HG03060 (cell line): ENCODE data around the gene FDXACB1.

Source experiments
- ATAC-seq: cut with Tn5 transposase; IDR thresholded peaks from one replicate; pipeline ENCODE4 v1.9.1; 2021; ENCODE audit warnings: low read depth, moderate number of reproducible peaks; ENCODE audit not compliant: unreplicated experiment

Gene FDXACB1

GRCh38 chr11:111845276-111846028 is 33.5 kb downstream of the FDXACB1 start:
- no peak for ATAC-seq

- ATAC-seq = no peak
Observed at GRCh38 chr11:111843661-111844060, 35.3 kb downstream of the FDXACB1 start.

DNA sequence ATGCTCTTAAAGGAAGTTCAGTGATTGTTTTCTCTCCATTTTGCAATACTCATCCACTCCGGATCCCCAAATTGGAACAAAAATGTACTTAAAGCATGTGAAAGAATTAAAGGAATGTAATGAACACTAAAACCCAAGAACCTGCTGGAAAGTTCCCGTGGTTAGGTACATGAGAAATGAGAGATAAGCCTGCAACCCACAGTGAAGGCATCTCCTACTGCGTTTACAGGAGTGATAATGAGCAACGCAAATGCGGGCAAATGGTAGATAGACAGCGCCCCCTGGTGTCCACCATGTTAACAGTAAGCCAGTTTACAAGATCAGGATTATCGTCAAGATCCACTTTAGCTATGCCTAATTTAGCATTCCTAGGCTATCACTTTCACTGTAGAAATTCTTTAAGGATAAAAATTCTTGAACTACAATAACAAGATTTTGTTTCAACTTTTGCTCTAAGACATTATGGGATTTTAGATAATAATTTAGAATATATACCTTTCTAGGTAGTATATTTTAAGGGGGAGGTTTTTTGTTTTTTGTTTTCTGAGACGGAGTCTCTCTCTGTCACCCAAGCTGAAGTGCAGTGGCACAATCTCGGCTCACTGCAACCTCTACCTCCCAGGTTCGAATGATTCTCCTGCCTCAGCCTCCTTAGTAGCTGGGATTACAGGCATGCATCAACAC is 37.5 kb downstream of the FDXACB1 start:
- peak; percentile 40 for ATAC-seq

- ATAC-seq = no peak
Observed at GRCh38 chr11:111840143-111840542, 38.8 kb downstream of the FDXACB1 start.

DNA sequence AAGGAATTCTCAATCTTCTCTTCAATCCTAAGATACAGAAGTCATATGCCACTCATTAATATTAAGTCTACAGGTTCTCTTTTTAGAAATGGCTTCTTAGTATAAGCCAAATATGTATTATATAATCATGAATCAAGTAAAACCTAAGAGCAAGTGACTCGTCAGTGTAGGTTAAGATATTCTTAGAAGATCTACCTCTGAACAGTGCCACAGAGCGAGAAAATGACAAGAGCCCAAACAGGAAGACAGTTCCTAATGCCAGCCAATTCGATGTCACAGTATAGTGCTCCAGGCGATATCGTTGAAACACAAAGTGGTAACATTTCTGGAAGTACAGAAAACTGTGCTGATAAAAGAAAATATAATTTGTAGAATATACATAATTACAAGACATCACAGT is 40.9 kb downstream of the FDXACB1 start:
- no peak for ATAC-seq

DNA sequence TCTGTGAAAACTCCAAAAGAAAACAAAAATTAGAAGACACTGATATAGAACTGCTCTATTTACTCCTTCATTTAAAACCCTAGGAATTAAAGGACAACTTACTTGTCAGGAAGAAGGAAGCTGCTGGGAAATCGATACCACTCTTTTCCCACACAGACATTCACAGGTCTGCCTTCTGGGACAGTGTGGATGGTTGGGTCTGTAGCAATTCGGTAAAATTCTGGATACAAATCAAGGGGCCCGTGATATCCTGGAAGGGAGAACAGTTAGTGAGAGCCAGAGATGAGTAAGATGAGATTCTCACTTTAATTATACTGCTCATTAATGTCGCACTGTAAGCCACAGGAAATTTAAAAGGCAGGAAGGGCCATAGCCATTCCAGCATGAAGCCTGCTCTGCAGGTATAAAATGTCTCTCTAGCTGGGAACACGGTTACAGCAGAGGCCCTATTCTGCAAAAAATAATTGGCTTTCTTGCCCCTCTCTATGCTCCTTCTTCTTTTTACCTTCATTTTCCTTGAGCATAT is 41.5 kb downstream of the FDXACB1 start:
- ATAC-seq = no peak

DNA sequence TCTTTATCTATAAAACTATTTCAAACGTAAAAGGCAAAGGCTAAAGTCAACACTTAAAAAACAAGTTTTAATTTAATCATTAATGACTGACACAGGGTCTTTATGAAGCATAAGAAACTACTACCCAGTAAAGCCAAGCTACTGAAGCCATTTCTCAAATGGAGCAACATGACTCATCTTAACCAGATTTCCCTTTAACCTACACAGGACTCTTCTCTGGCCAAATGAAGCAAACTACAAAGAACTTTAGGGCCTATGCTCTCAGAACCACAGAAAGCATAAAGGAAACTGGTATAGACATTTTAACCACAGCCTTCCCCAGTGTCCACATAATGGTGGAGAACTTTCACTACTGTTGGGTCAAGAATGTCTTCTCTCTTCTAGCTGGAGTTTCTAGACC is 42.2 kb downstream of the FDXACB1 start:
- peak; percentile 59 for ATAC-seq

GRCh38 chr11:111836162-111836561 is 42.8 kb downstream of the FDXACB1 start:
- no peak for ATAC-seq

- ATAC-seq = no peak
Observed at GRCh38 chr11:111835665-111836064, 43.3 kb downstream of the FDXACB1 start.

DNA sequence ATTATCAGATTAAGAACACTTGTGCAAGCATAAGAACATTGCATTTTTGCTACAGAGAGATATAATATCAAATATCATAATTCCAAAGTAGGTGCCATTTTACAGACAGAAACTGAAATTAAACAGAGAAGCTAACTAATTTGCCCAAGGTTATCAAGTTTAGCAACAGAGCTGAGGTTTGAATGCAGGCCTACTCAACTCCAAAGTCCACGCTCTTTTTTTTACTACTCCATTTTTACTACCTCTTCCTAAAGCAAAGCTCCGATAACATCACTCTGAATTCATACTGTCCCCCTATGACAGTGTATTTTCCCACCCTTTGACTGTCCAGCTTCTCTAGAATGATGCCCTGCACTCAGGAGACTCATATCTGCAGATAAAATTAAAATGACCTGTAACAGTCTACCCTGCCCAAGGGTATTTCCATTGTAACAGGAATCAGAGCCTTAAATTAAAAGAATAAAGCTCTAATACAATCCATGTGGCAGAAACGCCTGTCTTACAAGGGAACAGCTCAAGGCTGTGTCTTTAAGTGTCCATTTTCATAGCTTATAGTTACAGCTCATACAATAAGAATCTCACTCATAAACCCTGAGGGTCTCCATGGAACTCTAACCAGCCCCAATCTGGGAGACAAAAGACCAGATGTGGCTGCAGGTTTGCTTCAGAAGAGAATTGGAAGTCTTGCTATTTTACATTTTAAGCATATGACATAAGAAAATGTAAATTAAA is 44.4 kb downstream of the FDXACB1 start:
- ATAC-seq = no peak

DNA sequence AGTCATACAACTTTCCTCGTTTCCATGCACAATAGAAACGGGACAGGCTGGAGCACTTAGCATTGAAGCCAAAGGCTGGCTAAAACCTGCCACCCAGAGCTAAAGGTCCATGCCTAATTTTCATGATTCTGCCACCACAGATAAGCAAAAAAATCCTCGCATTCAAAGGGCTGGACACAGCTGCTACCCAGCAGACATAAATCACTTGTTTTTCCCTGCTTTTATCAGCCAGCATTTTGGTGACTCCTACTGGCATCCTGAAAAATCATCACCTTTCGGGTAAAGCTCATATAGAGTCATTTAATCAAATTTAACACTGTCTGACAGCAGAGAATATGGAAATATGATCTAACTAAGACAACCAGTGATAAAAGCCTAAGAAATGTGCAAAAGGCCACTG is 45.4 kb downstream of the FDXACB1 start:
- ATAC-seq = no peak

DNA sequence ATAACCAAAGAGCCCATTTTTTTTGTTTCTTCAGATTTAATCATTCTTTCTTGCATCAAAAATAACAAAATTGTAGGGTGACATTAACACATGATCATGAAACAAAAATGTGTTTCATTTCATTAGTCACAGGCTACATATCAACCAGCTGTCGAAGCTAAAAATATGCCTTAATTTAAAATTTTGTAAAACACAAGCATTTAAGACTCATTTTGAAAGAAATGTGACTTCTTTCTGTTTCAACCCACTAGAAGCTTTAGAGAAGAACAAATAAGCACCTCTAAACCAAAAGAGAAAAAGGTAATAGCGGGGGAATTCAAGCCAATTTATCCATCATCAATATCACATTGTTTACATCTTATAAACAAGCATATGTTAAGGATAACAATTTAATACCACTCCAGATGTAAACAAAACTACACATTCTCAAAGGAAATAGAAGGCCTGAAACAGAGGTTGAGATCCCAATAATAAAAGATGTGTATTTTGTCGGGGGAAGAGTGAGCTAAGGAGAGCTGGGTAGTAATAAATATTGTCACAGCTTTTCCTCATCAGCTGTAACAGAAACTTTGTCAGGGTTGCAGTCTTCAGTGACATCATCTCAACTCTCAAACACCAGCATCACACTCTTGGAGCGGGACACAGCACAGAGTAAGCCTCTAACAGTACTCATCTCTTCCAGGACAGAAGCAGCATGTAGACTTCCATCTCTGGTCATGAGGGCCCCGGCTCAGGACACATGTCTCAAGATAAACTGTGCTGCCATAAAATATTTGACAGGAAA is 49.6 kb downstream of the FDXACB1 start:
- ATAC-seq = peak; percentile 77

DNA sequence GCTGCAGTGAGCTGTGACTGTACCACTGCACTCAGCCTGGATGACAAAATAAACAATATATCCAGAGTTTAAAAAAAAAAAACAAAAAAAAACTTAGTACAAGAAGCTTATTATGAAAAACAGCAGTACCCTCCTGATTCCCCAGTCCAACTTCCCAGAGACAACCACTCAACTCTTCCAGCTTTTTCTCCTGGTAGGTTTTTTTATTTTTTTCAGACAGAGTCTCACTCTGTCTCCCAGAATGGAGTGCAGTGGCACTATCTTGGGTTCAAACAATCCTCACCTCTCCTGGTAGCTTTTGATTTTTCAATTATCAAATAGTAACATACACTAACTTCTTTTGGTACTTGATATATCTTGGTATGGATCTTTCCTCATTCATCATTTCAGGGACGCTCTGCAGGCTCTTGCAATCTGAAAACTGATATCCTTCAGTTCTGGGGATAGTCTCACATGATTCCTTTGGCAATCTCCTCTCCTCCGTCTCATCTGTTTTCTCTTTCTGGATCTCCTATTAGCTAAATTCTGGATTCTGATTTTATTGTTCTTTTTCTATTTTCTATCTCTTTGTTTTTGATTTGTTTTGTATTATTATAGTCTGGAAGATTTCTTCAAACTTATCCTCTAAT is 52.5 kb downstream of the FDXACB1 start:
- no peak for ATAC-seq
